ENCODE results near the gene SLC22A3. TPM values are rescaled to one million over a fixed set of nuclear protein-coding genes. Genes with fewer than 3 reads are reported as not detected.

Gene SLC22A3
- total RNA-seq, 1 experiment from 2014 or later, result 4.1 TPM

DNA sequence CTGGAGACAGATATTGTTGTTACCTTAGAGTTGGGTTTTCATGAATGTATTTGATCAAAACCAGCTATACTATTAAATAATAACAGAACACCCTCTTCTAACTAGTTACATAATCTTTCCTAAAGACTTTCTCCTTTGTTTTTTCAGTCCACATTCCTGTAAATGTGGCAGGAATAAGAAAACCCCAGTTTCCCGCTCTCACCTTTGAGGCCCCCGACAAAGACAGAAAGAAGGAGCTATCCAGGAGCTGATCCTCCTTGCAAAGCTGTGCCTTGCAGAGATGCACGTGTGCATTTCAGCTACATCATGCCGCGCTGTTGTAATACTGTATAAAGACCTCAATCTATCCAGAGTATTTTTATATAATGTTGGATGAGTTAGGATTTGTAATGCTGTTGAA lies 102.7 kb downstream of the SLC22A3 start:
- peaks cover 16% of the 10 kb centered on the region for H3K36me3 Mint-ChIP-seq
- no peak overlapping the region for H3K4me3 Mint-ChIP-seq
- no peak overlapping the region for H3K27ac Mint-ChIP-seq
- CTCF ChIA-PET, result interaction anchor here (0.7 to 1.2 kb wide), 2 partner anchors 229 to 587 kb away, joined by 3 to 6 read pairs; no protein-coding TSS in a partner anchor
- ATAC-seq (no peak), DNase-seq (ENCODE audit: low spot score) (no peak)
- TF ChIP-seq, protein P1, sequence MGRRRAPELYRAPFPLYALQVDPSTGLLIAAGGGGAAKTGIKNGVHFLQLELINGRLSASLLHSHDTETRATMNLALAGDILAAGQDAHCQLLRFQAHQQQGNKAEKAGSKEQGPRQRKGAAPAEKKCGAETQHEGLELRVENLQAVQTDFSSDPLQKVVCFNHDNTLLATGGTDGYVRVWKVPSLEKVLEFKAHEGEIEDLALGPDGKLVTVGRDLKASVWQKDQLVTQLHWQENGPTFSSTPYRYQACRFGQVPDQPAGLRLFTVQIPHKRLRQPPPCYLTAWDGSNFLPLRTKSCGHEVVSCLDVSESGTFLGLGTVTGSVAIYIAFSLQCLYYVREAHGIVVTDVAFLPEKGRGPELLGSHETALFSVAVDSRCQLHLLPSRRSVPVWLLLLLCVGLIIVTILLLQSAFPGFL (CRISPR knock-in tag; IDR thresholded peaks at IDR 0.05; ENCODE audit: borderline replicate concordance), result no peak
- TF ChIP-seq ZNF138 (CRISPR knock-in tag; conservative IDR thresholded peaks at IDR 0.05), result no peak
- TF ChIP-seq, protein P2, sequence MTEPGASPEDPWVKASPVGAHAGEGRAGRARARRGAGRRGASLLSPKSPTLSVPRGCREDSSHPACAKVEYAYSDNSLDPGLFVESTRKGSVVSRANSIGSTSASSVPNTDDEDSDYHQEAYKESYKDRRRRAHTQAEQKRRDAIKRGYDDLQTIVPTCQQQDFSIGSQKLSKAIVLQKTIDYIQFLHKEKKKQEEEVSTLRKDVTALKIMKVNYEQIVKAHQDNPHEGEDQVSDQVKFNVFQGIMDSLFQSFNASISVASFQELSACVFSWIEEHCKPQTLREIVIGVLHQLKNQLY (CRISPR knock-in tag; IDR thresholded peaks at IDR 0.05), result no peak
- TF ChIP-seq, protein P3, sequence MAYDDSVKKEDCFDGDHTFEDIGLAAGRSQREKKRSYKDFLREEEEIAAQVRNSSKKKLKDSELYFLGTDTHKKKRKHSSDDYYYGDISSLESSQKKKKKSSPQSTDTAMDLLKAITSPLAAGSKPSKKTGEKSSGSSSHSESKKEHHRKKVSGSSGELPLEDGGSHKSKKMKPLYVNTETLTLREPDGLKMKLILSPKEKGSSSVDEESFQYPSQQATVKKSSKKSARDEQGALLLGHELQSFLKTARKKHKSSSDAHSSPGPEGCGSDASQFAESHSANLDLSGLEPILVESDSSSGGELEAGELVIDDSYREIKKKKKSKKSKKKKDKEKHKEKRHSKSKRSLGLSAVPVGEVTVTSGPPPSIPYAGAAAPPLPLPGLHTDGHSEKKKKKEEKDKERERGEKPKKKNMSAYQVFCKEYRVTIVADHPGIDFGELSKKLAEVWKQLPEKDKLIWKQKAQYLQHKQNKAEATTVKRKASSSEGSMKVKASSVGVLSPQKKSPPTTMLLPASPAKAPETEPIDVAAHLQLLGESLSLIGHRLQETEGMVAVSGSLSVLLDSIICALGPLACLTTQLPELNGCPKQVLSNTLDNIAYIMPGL (CRISPR knock-in tag; IDR thresholded peaks at IDR 0.05), result no peak
- TF ChIP-seq, protein P4, sequence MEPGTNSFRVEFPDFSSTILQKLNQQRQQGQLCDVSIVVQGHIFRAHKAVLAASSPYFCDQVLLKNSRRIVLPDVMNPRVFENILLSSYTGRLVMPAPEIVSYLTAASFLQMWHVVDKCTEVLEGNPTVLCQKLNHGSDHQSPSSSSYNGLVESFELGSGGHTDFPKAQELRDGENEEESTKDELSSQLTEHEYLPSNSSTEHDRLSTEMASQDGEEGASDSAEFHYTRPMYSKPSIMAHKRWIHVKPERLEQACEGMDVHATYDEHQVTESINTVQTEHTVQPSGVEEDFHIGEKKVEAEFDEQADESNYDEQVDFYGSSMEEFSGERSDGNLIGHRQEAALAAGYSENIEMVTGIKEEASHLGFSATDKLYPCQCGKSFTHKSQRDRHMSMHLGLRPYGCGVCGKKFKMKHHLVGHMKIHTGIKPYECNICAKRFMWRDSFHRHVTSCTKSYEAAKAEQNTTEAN (CRISPR knock-in tag; IDR thresholded peaks at IDR 0.05), result no peak
- TF ChIP-seq, protein P5, sequence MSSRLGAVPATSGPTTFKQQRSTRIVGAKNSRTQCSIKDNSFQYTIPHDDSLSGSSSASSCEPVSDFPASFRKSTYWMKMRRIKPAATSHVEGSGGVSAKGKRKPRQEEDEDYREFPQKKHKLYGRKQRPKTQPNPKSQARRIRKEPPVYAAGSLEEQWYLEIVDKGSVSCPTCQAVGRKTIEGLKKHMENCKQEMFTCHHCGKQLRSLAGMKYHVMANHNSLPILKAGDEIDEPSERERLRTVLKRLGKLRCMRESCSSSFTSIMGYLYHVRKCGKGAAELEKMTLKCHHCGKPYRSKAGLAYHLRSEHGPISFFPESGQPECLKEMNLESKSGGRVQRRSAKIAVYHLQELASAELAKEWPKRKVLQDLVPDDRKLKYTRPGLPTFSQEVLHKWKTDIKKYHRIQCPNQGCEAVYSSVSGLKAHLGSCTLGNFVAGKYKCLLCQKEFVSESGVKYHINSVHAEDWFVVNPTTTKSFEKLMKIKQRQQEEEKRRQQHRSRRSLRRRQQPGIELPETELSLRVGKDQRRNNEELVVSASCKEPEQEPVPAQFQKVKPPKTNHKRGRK (CRISPR knock-in tag; IDR thresholded peaks at IDR 0.05; ENCODE audit: borderline replicate concordance), result no peak
- TF ChIP-seq, protein P6, sequence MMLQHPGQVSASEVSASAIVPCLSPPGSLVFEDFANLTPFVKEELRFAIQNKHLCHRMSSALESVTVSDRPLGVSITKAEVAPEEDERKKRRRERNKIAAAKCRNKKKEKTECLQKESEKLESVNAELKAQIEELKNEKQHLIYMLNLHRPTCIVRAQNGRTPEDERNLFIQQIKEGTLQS (CRISPR knock-in tag; conservative IDR thresholded peaks at IDR 0.05), result no peak
- no peak for TF ChIP-seq ATF1 (CRISPR knock-in tag; IDR thresholded peaks at IDR 0.05)
- no peak for TF ChIP-seq PRRX2 (CRISPR knock-in tag; IDR thresholded peaks at IDR 0.05)
- no peak for TF ChIP-seq GABPB1 (CRISPR knock-in tag; IDR thresholded peaks at IDR 0.05)
- no peak for TF ChIP-seq GRHL2 (CRISPR knock-in tag; IDR thresholded peaks at IDR 0.05; ENCODE audit: insufficient replicate concordance, severe bottlenecking)
- TF ChIP-seq NFATC4 (CRISPR knock-in tag; IDR thresholded peaks at IDR 0.05), result no peak
- no peaks in the 10 kb centered on the region; the same call in 1 of the 2 replicates for H3K27me3 Mint-ChIP-seq (ENCODE audit: low read depth)
- POLR2A ChIA-PET, result no interaction called here
- peaks cover 7% of the 10 kb centered on the region for H3K4me1 Mint-ChIP-seq
- peaks cover 20% of the 10 kb centered on the region for H3K9me3 Mint-ChIP-seq

DNA sequence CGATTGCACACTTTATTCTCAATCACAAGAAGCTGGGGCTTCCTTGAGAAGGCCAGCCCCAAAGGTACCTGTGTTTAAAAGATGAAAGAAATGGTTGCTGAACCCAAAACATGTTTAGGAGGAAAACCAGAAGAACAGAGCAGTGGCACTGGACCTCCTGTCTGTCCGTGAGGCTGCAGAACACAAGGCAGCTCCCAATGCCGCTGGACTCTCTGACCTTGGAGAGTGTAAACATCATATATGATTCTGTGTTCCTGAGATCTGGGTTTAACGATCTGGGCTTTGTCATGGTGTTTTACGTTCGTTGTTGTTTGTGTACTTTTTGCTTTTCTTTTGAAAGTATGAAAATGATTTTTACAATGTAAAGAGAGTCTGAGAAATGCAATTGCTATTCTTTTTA lies 106.1 kb downstream of the SLC22A3 start:
- no peak overlapping the region for H3K27ac Mint-ChIP-seq
- H3K27me3 Mint-ChIP-seq (ENCODE audit: low read depth), result no peaks in the 10 kb centered on the region; the same call in 1 of the 2 replicates
- POLR2A ChIA-PET, result no interaction called here
- H3K36me3 Mint-ChIP-seq, result peaks cover 13% of the 10 kb centered on the region
- CTCF ChIA-PET, result interaction anchor here (0.8 to 3.1 kb wide), 5 partner anchors 86 to 366 kb away, joined by 3 to 28 read pairs (median 7); no protein-coding TSS in a partner anchor
- no peak for TF ChIP-seq PRRX2 (CRISPR knock-in tag; IDR thresholded peaks at IDR 0.05)
- TF ChIP-seq, protein P5 (CRISPR knock-in tag; IDR thresholded peaks at IDR 0.05; ENCODE audit: borderline replicate concordance), result no peak
- H3K4me3 Mint-ChIP-seq, result no peak overlapping the region
- H3K4me1 Mint-ChIP-seq, result peaks cover 7% of the 10 kb centered on the region
- DNase-seq (ENCODE audit: low spot score) (no peak), ATAC-seq (no peak)
- H3K9me3 Mint-ChIP-seq, result peaks cover 17% of the 10 kb centered on the region

Measured in WTC11 (cell line).